Stomach (tissue), 9 donors: ENCODE measurements around the gene AADAT. TPM values are rescaled to one million over a fixed set of nuclear protein-coding genes. Genes with fewer than 3 reads are reported as not detected.

Experiments used
- DNase-seq, 2 donors: peaks; one replicate each; pipeline versions ENCODE4 v3.0.0 to v3.0.0-alpha.2; 2013 to 2019
- H3K27ac ChIP-seq, 5 donors: fragments of 200-600 bp in 4 of 5; sonication (generic) in 4 of 5; one replicate each; pipeline ENCODE4 v1.5.1; 2013 to 2019; ENCODE audit warnings: mild to moderate bottlenecking in 1 of 5, moderate library complexity in 1 of 5
- H3K27me3 ChIP-seq, 3 donors: fragments of 200-600 bp; sonication (generic); one replicate each; pipeline ENCODE4 v1.5.1; 2017 to 2019; ENCODE audit warnings: mixed run types in 1 of 3
- H3K36me3 ChIP-seq, 4 donors: fragments of 200-600 bp; sonication (generic); 1 replicate in 3 of 4; 2 replicates in 1 of 4; pipeline ENCODE4 v1.5.1; 2016 to 2019
- H3K4me1 ChIP-seq, 4 donors: fragments of 200-600 bp; sonication (generic); one replicate each; pipeline ENCODE4 v1.5.1; 2016 to 2019
- H3K4me3 ChIP-seq, 4 donors: fragments of 200-600 bp; sonication (generic) in 3 of 4; one replicate each; pipeline ENCODE4 v1.5.1; 2016 to 2019; ENCODE audit warnings: mild to moderate bottlenecking in 1 of 4
- H3K9me3 ChIP-seq, 4 donors: fragments of 200-600 bp; sonication (generic); one replicate each; pipeline ENCODE4 v1.5.1; 2016 to 2019
- CTCF ChIP-seq, 7 experiments: fragments of 450-650 bp in 4 of 7; fragments of 200-600 bp in 3 of 7; sonication (generic) in 3 of 7; IDR thresholded peaks; one replicate each; pipeline ENCODE4 v1.5.1; 2016 to 2019; ENCODE audit warnings: antibody characterized with exemption in 7 of 7, control low read depth in 2 of 7, mild to moderate bottlenecking in 1 of 7
- EP300 ChIP-seq: sonication (generic); formaldehyde crosslinking; IDR thresholded peaks from one replicate; pipeline ENCODE4 v1.6.1; 2017; ENCODE audit warnings: antibody characterized with exemption
- POLR2A ChIP-seq, 4 donors: fragments of 450-650 bp; IDR thresholded peaks; one replicate each; pipeline ENCODE4 v1.6.1; 2016; ENCODE audit warnings: antibody characterized with exemption in 4 of 4, control low read depth in 2 of 4, mild to moderate bottlenecking in 1 of 4, moderate library complexity in 1 of 4
- POLR2AphosphoS5 ChIP-seq, 3 donors: sonication (generic); formaldehyde crosslinking; IDR thresholded peaks; one replicate each; pipeline ENCODE4 v1.6.1; 2016; ENCODE audit warnings: antibody characterized with exemption in 3 of 3
- WGBS, 5 donors: extraction: QIAGEN DNeasy Blood & Tissue Kit in 3 of 5; methylation state at CpG; one replicate each; pipeline versions ENCODE4 v1.1.5 to v1.1.7; 2013 to 2018; 5-methylcytosine and 5-hydroxymethylcytosine counted together
- intact Hi-C: fragments of 100-400 bp; cut with DNase I; formaldehyde crosslinking; loops from one replicate; pipeline ENCODE4 v1.15.1; 2023; ENCODE audit warnings: low total_unique reads
- polyA plus RNA-seq, 3 donors: library from polyadenylated mRNA; stranded (reverse); fragments of 200-250 nt; gene quantifications; one replicate each; pipeline ENCODE4 v1.2.3, GENCODE V29; 2013
- total RNA-seq, 5 donors: library from RNA; depleted of rRNA; stranded (reverse); fragments of >200 nt; gene quantifications; one replicate each; pipeline versions ENCODE4 v1.1.0 to v1.2.3, GENCODE V29; 2014 to 2016
- donor health status: healthy with polysubstance abuse.
- donor health status: Bipolar disorder and iron deficiency.
- donor health status: healthy.

The AADAT gene
- total and polyA plus RNA-seq, 8 donors = 0.92 to 11.0 (median 3.1) TPM

GRCh38 chr4:170037481-170037880, 52.3 kb downstream of the AADAT start:
- WGBS, 5 donors = 79 to 96% (median 92%) methylated on average over 1 of the region's 1 CpG
- Histone ChIP-seq H3K4me1 (no peaks in the 10 kb centered on the region), H3K4me3 (no peak overlapping the region), H3K27me3 (peaks cover 0 to 7% (median 0%) of the 10 kb centered on the region in 3 donors), H3K9me3 (no peaks in the 10 kb centered on the region), H3K36me3 (no peaks in the 10 kb centered on the region), H3K27ac (no peak overlapping the region)
- no peak for TF ChIP-seq POLR2A (IDR thresholded peaks at IDR 0.05)
- TF ChIP-seq EP300 = no peak
- TF ChIP-seq POLR2AphosphoS5 (IDR thresholded peaks at IDR 0.05) = no peak
- no peak for TF ChIP-seq CTCF (IDR thresholded peaks at IDR 0.05)
- intact Hi-C loops = no loop called here
- no peak for DNase-seq

GRCh38 chr4:170035845-170036244, 53.9 kb downstream of the AADAT start:
- H3K9me3 ChIP-seq = no peaks in the 10 kb centered on the region
- H3K27ac ChIP-seq = no peak overlapping the region
- 80 to 88% (median 87%) methylated on average over 3 of the region's 3 CpGs for WGBS, 5 donors
- no peak overlapping the region for H3K4me3 ChIP-seq
- intact Hi-C loops = no loop called here
- DNase-seq = no peak
- H3K27me3 ChIP-seq = peaks cover 0 to 7% (median 0%) of the 10 kb centered on the region in 3 donors
- TF ChIP-seq POLR2AphosphoS5 (IDR thresholded peaks at IDR 0.05) (no peak), EP300 (no peak), POLR2A (IDR thresholded peaks at IDR 0.05) (no peak), CTCF (IDR thresholded peaks at IDR 0.05) (no peak)
- no peaks in the 10 kb centered on the region for H3K4me1 ChIP-seq
- no peaks in the 10 kb centered on the region for H3K36me3 ChIP-seq

- no peak overlapping the region for H3K27ac ChIP-seq
- no peak overlapping the region for H3K4me3 ChIP-seq
- no peaks in the 10 kb centered on the region for H3K9me3 ChIP-seq
- H3K27me3 ChIP-seq = peaks cover 0 to 7% (median 0%) of the 10 kb centered on the region in 3 donors
- DNase-seq = no peak
- intact Hi-C loops = no loop called here
- H3K4me1 ChIP-seq = no peaks in the 10 kb centered on the region
- no peaks in the 10 kb centered on the region for H3K36me3 ChIP-seq
- whole genome bisulfite sequencing, 5 donors = 45 to 96% (median 67%) methylated on average over 1 of the region's 1 CpG
- TF ChIP-seq CTCF (IDR thresholded peaks at IDR 0.05) = no peak
- TF ChIP-seq POLR2A (IDR thresholded peaks at IDR 0.05) = no peak
- no peak for TF ChIP-seq POLR2AphosphoS5 (IDR thresholded peaks at IDR 0.05)
- TF ChIP-seq EP300 = no peak
Measured at GRCh38 chr4:170035231-170035630, 54.5 kb downstream of the AADAT start.

GRCh38 chr4:170033999-170034398, 55.8 kb downstream of the AADAT start:
- Histone ChIP-seq H3K9me3 (no peaks in the 10 kb centered on the region), H3K27me3 (peaks cover 0 to 7% (median 0%) of the 10 kb centered on the region in 3 donors), H3K4me3 (no peak overlapping the region), H3K4me1 (no peaks in the 10 kb centered on the region), H3K27ac (no peak overlapping the region), H3K36me3 (no peaks in the 10 kb centered on the region)
- intact Hi-C loops = no loop called here
- DNase-seq = no peak
- WGBS, 5 donors = 83 to 90% (median 86%) methylated on average over 2 of the region's 2 CpGs
- TF ChIP-seq CTCF (IDR thresholded peaks at IDR 0.05) (no peak), EP300 (no peak), POLR2AphosphoS5 (IDR thresholded peaks at IDR 0.05) (no peak)
